Chondrocyte (in vitro differentiated cells): ENCODE results near the gene AKR1B15. TPM values are rescaled to one million over a fixed set of nuclear protein-coding genes. Genes with fewer than 3 reads are reported as not detected.
A peak's percentile ranks its signal among the peaks of the same experiment; 100 is the strongest.

Experiments used
- DNase-seq: peaks from one replicate; pipeline ENCODE4 v3.0.0; 2021; ENCODE audit warnings: mixed read lengths, low spot score
- H3K27ac Mint-ChIP-seq: one replicate; pipeline ENCODE4 v1.8.0; 2021; ENCODE audit warnings: mild to moderate bottlenecking, moderate library complexity, mixed read lengths; ENCODE audit not compliant: unreplicated experiment
- H3K27me3 Mint-ChIP-seq: 2 replicates; pipeline ENCODE4 v1.8.0; 2021; ENCODE audit warnings: low read depth, mixed read lengths
- H3K36me3 Mint-ChIP-seq: 2 replicates; pipeline ENCODE4 v1.8.0; 2021; ENCODE audit warnings: low read depth, mixed read lengths
- H3K4me1 Mint-ChIP-seq: 2 replicates; pipeline ENCODE4 v1.8.0; 2021; ENCODE audit warnings: low read depth, mild to moderate bottlenecking, mixed read lengths
- H3K4me3 Mint-ChIP-seq: one replicate; pipeline ENCODE4 v1.8.0; 2021; ENCODE audit warnings: mild to moderate bottlenecking, moderate library complexity, mixed read lengths; ENCODE audit not compliant: unreplicated experiment
- H3K9me3 Mint-ChIP-seq: 2 replicates; pipeline ENCODE4 v1.8.0; 2021; ENCODE audit warnings: low read depth, mixed read lengths
- total RNA-seq: library from RNA; stranded (reverse); gene quantifications from 3 replicates; pipeline ENCODE4 v1.2.1, GENCODE V29; 2021
- TF ChIP-seq, protein P1 (sequence below): fragments of 200-600 bp; sonication (generic); IDR thresholded peaks from 2 replicates; pipeline ENCODE4 v1.5.0; 2021; ENCODE audit warnings: antibody characterized with exemption, mild to moderate bottlenecking, moderate library complexity

The AKR1B15 gene
- total RNA-seq, 1 donor from 2014 or later, result not detected

DNA sequence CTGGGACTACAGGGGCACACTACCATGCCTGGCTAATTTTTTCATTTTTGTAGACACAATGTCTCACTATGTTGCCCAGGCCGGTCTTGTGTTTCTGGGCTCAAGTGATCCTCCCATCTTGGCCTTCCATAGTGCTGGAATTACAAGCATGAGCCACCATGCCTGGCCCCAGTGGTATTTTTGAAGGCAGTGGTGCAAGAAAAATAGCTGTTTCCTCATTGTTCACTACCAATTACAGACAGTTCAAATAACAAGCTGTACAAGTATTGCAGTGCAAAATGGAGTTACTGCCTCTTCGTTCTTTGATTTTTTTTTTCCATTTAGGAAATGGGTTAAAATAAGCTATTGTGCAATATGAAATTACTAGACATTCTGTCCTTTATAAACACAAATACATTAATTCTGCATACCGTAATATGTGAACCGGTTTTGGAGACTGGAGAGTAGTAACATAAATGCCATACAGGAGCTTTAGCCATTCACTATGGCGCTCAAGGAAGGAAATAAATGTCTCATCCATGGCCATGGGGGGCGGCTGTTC lies 62.8 kb downstream of the AKR1B15 start:
- Mint-ChIP-seq H3K4me3 (no peak overlapping the region), H3K36me3 (no peaks in the 10 kb centered on the region), H3K4me1 (peaks cover 31% of the 10 kb centered on the region), H3K27ac (no peak overlapping the region), H3K27me3 (no peaks in the 10 kb centered on the region), H3K9me3 (peaks cover 3% of the 10 kb centered on the region)
- DNase-seq, result no peak
- TF ChIP-seq, protein P1, sequence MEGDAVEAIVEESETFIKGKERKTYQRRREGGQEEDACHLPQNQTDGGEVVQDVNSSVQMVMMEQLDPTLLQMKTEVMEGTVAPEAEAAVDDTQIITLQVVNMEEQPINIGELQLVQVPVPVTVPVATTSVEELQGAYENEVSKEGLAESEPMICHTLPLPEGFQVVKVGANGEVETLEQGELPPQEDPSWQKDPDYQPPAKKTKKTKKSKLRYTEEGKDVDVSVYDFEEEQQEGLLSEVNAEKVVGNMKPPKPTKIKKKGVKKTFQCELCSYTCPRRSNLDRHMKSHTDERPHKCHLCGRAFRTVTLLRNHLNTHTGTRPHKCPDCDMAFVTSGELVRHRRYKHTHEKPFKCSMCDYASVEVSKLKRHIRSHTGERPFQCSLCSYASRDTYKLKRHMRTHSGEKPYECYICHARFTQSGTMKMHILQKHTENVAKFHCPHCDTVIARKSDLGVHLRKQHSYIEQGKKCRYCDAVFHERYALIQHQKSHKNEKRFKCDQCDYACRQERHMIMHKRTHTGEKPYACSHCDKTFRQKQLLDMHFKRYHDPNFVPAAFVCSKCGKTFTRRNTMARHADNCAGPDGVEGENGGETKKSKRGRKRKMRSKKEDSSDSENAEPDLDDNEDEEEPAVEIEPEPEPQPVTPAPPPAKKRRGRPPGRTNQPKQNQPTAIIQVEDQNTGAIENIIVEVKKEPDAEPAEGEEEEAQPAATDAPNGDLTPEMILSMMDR, result no peak

DNA sequence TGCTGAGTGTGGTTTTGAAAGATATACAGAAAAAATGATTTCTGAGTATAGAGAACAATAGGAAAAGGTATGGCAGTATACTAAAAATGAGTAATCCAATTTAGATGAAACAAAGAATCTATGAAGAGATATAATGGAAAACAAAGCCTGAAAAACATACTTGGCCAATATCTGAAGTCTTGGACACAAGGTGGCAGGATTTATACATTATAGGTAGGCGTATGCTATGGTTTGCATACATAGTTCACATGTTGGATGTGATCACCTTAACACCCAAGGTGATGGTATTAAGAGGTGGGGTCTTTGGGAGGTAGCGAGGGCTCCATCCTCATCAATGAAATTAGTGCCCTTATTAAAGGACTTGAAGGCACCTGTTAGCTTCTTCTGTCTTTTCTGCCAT lies 63.3 kb downstream of the AKR1B15 start:
- Mint-ChIP-seq H3K36me3 (no peaks in the 10 kb centered on the region), H3K4me1 (peaks cover 33% of the 10 kb centered on the region), H3K9me3 (peaks cover 3% of the 10 kb centered on the region), H3K27ac (no peak overlapping the region), H3K4me3 (no peak overlapping the region), H3K27me3 (no peaks in the 10 kb centered on the region)
- TF ChIP-seq, protein P1, result peak; percentile 33
- DNase-seq, result no peak

DNA sequence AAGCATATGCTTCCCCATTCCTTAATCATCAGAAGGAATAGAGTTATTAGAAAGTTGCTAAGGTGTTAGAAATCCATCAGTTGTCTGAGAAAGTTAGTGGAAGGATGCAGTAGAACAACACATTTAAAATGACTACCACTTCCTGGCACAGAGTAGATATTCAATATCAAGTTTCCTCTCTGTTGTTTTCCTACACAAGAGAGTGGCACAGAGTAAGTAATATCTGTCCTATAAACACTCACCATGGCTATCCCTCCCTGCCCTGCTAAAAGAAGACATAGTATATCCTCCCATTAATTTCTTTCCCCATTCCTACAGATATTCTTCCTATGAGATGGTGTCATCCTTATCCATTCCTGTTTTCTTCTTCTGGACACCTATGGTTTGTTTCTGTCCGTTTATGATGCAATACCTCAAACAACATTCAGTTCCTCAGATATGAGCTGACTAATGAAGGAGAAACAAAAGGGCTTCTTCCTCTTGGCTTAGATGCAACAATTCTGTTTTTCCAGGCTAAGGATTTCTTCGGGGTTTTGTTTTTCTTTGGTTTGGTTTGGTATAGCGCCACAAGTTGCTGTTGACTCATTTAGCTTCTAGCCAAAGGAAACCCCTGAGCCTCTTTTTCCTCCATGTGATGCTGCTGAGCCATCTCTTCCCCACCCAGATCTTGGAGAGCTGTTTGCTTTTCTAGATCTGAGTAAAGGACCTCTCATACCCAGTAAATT lies 64.9 kb downstream of the AKR1B15 start:
- Mint-ChIP-seq H3K4me3 (no peak overlapping the region), H3K36me3 (no peaks in the 10 kb centered on the region), H3K4me1 (peaks cover 42% of the 10 kb centered on the region), H3K27me3 (no peaks in the 10 kb centered on the region), H3K9me3 (peaks cover 3% of the 10 kb centered on the region), H3K27ac (peak overlapping the region; percentile 86)
- TF ChIP-seq, protein P1, result peak; percentile 17
- DNase-seq, result no peak

DNA sequence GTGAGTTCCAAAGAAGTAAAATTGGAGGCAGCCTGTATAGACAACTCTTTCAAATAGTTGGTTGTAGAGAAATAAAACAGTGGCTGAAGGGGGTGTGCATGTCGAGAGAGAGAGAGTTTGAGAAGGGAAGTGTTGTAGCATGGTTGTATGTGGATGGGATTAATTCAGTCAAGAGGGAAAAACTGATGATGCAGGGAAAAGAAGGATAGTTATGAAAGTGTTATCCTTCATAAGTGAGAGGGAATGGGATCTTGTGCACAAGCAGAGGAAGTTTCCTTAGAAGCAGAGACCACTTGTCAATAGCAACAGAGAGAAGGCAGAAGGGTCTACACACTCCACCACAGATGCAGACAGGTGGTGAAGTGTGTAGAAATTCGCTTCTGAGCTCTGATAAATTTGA lies 67.7 kb downstream of the AKR1B15 start:
- Mint-ChIP-seq H3K27ac (peak overlapping the region; percentile 50), H3K4me3 (no peak overlapping the region), H3K36me3 (no peaks in the 10 kb centered on the region), H3K27me3 (no peaks in the 10 kb centered on the region), H3K4me1 (peaks cover 62% of the 10 kb centered on the region), H3K9me3 (peaks cover 3% of the 10 kb centered on the region)
- TF ChIP-seq, protein P1, result no peak
- no peak for DNase-seq

DNA sequence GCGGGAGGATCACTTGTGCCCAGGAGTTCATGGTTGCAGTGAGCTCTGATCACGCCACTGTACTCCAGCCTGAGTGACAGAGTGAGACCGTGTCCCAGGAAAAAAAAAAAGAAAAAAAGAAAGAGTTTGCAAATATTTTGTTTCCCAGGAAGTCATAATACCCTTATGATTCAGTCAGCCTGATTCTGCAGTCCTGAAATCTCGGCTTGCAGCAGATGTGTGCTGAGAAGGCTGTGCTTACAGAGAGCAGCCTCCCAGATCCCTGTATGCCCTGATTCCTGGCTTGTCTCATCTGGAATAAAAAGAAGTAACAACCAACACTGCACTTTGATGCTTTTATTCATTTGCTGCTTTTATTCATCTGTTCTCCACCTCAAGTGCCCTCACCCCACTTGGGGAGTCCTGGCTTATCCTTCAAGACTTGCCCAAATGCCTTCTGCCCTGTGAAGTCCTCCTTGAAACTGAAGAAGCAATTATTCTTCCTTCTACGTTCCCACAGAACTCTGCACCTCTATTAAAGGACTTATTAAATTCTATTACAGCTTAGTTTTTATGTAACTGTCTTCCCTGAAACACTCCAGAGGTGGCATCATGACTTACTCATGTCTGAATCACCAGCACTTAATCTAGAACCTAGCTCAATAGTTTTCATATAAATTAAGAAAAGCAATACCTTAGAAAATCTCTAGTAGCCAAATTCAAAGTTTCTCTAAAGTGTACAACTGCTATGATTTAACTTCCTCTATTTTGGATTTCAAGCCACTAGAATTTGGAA lies 70.0 kb downstream of the AKR1B15 start:
- Mint-ChIP-seq H3K9me3 (no peaks in the 10 kb centered on the region), H3K36me3 (no peaks in the 10 kb centered on the region), H3K27ac (peak overlapping the region; percentile 88), H3K27me3 (no peaks in the 10 kb centered on the region), H3K4me3 (no peak overlapping the region), H3K4me1 (peaks cover 51% of the 10 kb centered on the region)
- TF ChIP-seq, protein P1, result no peak
- no peak for DNase-seq
